NCI-H1048 (cell line): ENCODE results near the gene OPTN.

Source experiments
- DNase-seq: peaks from one replicate; lab custom pipeline; 2025; lab: John Stamatoyannopoulos, UW

Gene OPTN

GRCh38 chr10:13184276-13184675 lies 84.3 kb downstream of the OPTN start:
- DNase-seq: no peak

GRCh38 chr10:13184730-13185514 lies 85.0 kb downstream of the OPTN start:
- no peak for DNase-seq

GRCh38 chr10:13187135-13187534 lies 87.2 kb downstream of the OPTN start:
- no peak for DNase-seq
